OCI-LY1 (cell line): ENCODE results near the gene C17orf114.

Source experiments
- H2AFZ ChIP-seq: fragments of 200-600 bp; sonication (generic), shearing (Covaris generic); 2 replicates; pipeline ENCODE4 v1.6.0; 2014; ENCODE audit warnings: antibody characterized with exemption, mild to moderate bottlenecking, low read length
- H3F3A ChIP-seq: fragments of 200-600 bp; sonication (generic), shearing (Covaris generic); 2 replicates; pipeline ENCODE4 v1.6.0; 2014; ENCODE audit warnings: mild to moderate bottlenecking, antibody characterized with exemption, low read length, moderate library complexity; ENCODE audit not compliant: insufficient read depth
- H3K27ac ChIP-seq: fragments of 200-600 bp; sonication (generic); 2 replicates; pipeline ENCODE4 v1.5.1; 2014; ENCODE audit warnings: low read length, mixed run types, mild to moderate bottlenecking, low read depth; ENCODE audit not compliant: poor library complexity, severe bottlenecking
- H3K27me3 ChIP-seq: fragments of 200-600 bp; sonication (generic); 2 replicates; pipeline ENCODE4 v1.6.0; 2014; ENCODE audit warnings: antibody characterized with exemption, mild to moderate bottlenecking, low read length, moderate library complexity; ENCODE audit not compliant: insufficient read depth
- H3K36me3 ChIP-seq: fragments of 200-600 bp; sonication (generic); 2 replicates; pipeline ENCODE4 v1.6.1; 2014; ENCODE audit warnings: mild to moderate bottlenecking, antibody characterized with exemption, low read length, moderate library complexity, mixed read lengths; ENCODE audit not compliant: insufficient read depth
- H3K4me1 ChIP-seq: fragments of 200-600 bp; sonication (generic); 2 replicates; pipeline ENCODE4 v1.5.1; 2014; ENCODE audit warnings: mild to moderate bottlenecking, low read length, moderate library complexity; ENCODE audit not compliant: insufficient read depth, severe bottlenecking
- H3K4me2 ChIP-seq: fragments of 200-600 bp; sonication (generic), shearing (Covaris generic); 2 replicates; pipeline ENCODE4 v1.6.1; 2014; ENCODE audit warnings: low read length
- H3K4me3 ChIP-seq: fragments of 200-600 bp; sonication (generic); 2 replicates; pipeline ENCODE4 v1.5.1; 2014; ENCODE audit warnings: low read length, low read depth, mild to moderate bottlenecking, mixed read lengths; ENCODE audit not compliant: poor library complexity, severe bottlenecking
- H3K79me2 ChIP-seq: fragments of 200-600 bp; shearing (Covaris generic); 2 replicates; pipeline ENCODE4 v1.6.1; 2016; ENCODE audit warnings: mixed run types, low read length, mixed read lengths; ENCODE audit not compliant: insufficient read depth
- H3K9ac ChIP-seq: fragments of 200-600 bp; sonication (generic), shearing (Covaris generic); 2 replicates; pipeline ENCODE4 v1.6.1; 2014; ENCODE audit warnings: mild to moderate bottlenecking, low read length, mixed read lengths
- H3K9me2 ChIP-seq: fragments of 200-600 bp; sonication (generic), shearing (Covaris generic); 2 replicates; pipeline ENCODE4 v1.6.1; 2014; ENCODE audit warnings: low read depth, mild to moderate bottlenecking, low read length, mixed read lengths
- H3K9me3 ChIP-seq: fragments of 200-600 bp; shearing (Covaris generic); 2 replicates; pipeline ENCODE4 v1.6.1; 2014; ENCODE audit warnings: low read length, mixed read lengths
- H4K20me1 ChIP-seq: fragments of 200-600 bp; sonication (generic), shearing (Covaris generic); 2 replicates; pipeline ENCODE4 v1.6.0; 2016; ENCODE audit warnings: mild to moderate bottlenecking, low read length; ENCODE audit not compliant: insufficient read depth
- CTCF ChIP-seq: fragments of 200-600 bp; sonication (generic), shearing (Covaris generic); IDR thresholded peaks from 2 replicates; pipeline ENCODE4 v1.5.1; 2017; ENCODE audit warnings: mild to moderate bottlenecking, antibody characterized with exemption, low read length, moderate library complexity, mixed read lengths
- EZH2 ChIP-seq: fragments of 200-600 bp; sonication (generic), shearing (Covaris generic); IDR thresholded peaks from 2 replicates; pipeline ENCODE4 v1.8.0; 2017; ENCODE audit warnings: borderline replicate concordance, mixed run types, mild to moderate bottlenecking, antibody characterized with exemption, low read length, moderate library complexity, mixed read lengths

Gene C17orf114

GRCh38 chr17:4764595-4764994 is 37.5 kb downstream of the C17orf114 start:
- Histone ChIP-seq H3K36me3 (no peaks in the 10 kb centered on the region), H3F3A (no peaks in the 10 kb centered on the region), H3K9me2 (no peaks in the 10 kb centered on the region), H3K4me2 (no peak overlapping the region), H3K9me3 (no peaks in the 10 kb centered on the region), H3K4me1 (no peaks in the 10 kb centered on the region), H3K9ac (no peak overlapping the region), H3K4me3 (no peak overlapping the region), H3K79me2 (no peaks in the 10 kb centered on the region), H2AFZ (no peak overlapping the region), H4K20me1 (no peaks in the 10 kb centered on the region), H3K27me3 (peaks cover 7% of the 10 kb centered on the region; the same call in 1 of the 2 replicates), H3K27ac (no peak overlapping the region)
- TF ChIP-seq CTCF, result no peak
- no peak for TF ChIP-seq EZH2

- no peaks in the 10 kb centered on the region for H3K9me3 ChIP-seq
- H3K27ac ChIP-seq, result no peak overlapping the region
- no peaks in the 10 kb centered on the region for H3K4me1 ChIP-seq
- no peaks in the 10 kb centered on the region for H3K9me2 ChIP-seq
- H3K4me3 ChIP-seq, result no peak overlapping the region
- no peaks in the 10 kb centered on the region for H3K27me3 ChIP-seq
- H3K9ac ChIP-seq, result no peak overlapping the region
- H3K79me2 ChIP-seq, result no peaks in the 10 kb centered on the region
- H2AFZ ChIP-seq, result no peak overlapping the region
- no peaks in the 10 kb centered on the region for H4K20me1 ChIP-seq
- no peak overlapping the region for H3K4me2 ChIP-seq
- no peaks in the 10 kb centered on the region for H3K36me3 ChIP-seq
- H3F3A ChIP-seq, result no peaks in the 10 kb centered on the region
- no peak for TF ChIP-seq EZH2
- TF ChIP-seq CTCF, result no peak
Measured at GRCh38 chr17:4759776-4760236, 42.3 kb downstream of the C17orf114 start.

- no peaks in the 10 kb centered on the region for H3F3A ChIP-seq
- H3K4me1 ChIP-seq, result peaks cover 2% of the 10 kb centered on the region
- no peaks in the 10 kb centered on the region for H3K9me3 ChIP-seq
- H3K4me2 ChIP-seq, result no peak overlapping the region
- H4K20me1 ChIP-seq, result no peaks in the 10 kb centered on the region
- no peaks in the 10 kb centered on the region for H3K9me2 ChIP-seq
- no peak overlapping the region for H3K27ac ChIP-seq
- TF ChIP-seq CTCF (no peak), EZH2 (no peak)
- no peak overlapping the region for H2AFZ ChIP-seq
- no peaks in the 10 kb centered on the region for H3K36me3 ChIP-seq
- H3K79me2 ChIP-seq, result no peaks in the 10 kb centered on the region
- H3K27me3 ChIP-seq, result no peaks in the 10 kb centered on the region
- no peak overlapping the region for H3K9ac ChIP-seq
- H3K4me3 ChIP-seq, result no peak overlapping the region
Measured at GRCh38 chr17:4753392-4753791, 48.7 kb downstream of the C17orf114 start.
